GM20000 (cell line): ENCODE results near the gene CENPP.

ENCODE experiments used
- DNase-seq: peaks from one replicate; pipeline ENCODE4 v3.0.0; 2012; ENCODE audit warnings: low spot score
- TF ChIP-seq, protein P1 (sequence below): IDR thresholded peaks from 2 replicates; pipeline ENCODE4 v1.5.1; 2012; ENCODE audit warnings: mild to moderate bottlenecking, control low read depth; ENCODE audit errors: extremely low read depth, missing control alignments

Gene CENPP

GRCh38 chr9:92599938-92600461, 274.2 kb downstream of the CENPP start:
- no peak for DNase-seq
- TF ChIP-seq, protein P1, sequence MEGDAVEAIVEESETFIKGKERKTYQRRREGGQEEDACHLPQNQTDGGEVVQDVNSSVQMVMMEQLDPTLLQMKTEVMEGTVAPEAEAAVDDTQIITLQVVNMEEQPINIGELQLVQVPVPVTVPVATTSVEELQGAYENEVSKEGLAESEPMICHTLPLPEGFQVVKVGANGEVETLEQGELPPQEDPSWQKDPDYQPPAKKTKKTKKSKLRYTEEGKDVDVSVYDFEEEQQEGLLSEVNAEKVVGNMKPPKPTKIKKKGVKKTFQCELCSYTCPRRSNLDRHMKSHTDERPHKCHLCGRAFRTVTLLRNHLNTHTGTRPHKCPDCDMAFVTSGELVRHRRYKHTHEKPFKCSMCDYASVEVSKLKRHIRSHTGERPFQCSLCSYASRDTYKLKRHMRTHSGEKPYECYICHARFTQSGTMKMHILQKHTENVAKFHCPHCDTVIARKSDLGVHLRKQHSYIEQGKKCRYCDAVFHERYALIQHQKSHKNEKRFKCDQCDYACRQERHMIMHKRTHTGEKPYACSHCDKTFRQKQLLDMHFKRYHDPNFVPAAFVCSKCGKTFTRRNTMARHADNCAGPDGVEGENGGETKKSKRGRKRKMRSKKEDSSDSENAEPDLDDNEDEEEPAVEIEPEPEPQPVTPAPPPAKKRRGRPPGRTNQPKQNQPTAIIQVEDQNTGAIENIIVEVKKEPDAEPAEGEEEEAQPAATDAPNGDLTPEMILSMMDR = no peak

DNA sequence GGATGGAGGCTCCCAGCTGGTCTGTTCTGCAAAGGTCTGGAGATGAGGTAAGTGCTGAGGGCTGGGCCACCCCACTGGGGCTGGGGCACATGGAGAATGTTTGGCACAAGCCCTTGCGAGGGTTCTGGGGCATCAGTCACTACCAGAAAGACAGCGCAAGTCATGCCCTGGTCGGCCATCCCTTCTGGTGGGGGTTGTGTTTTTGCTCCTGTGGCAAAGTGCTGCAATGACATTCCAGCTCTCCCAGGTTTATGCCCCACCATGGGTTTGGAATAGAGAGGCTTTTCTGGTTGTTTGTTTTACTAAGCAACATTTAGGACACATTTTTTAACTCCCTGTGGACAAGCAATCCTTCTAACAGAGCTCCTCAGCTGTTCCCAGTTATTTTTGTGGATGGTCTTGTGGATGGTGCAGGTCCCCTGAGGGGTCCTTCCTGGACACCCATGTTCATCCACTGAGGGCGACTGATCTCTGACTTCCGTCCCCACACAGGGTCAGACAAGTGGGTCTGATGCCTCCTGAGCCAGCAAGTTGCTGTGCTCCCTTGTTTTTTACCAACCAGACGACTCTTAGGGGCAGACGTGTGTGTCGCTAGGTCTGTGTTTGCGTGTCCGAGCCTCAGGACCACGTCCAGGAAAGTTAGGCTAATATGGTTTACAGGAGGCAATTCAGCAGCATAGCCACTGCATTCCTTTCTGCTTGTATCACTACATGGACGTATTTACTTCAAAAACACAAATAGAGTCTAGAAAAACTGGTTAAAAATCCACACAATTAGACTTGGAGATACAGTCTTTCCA, 274.9 kb downstream of the CENPP start:
- TF ChIP-seq, protein P1 = no peak
- DNase-seq = no peak

GRCh38 chr9:92601451-92601850, 275.7 kb downstream of the CENPP start:
- TF ChIP-seq, protein P1 = no peak
- no peak for DNase-seq

DNA sequence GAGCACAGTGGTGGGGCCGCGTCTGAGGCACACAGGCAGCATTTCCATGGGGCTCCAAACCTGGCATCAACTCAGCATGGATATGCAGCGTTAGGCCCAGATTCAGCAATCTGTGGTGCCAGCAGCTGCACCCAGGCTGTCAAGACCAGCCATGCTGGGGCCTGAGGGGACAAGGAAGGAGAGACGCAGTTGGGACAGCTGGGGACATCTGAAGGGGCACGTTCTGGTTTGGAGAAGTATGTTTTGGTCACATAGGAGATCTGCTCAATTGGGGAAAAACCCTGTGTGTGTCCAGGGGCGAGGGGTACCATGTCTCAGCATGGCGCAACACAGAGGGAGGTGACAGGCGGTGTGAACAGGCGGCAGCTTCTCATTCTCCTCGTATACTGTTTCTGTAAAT, 276.7 kb downstream of the CENPP start:
- no peak for DNase-seq
- TF ChIP-seq, protein P1 = no peak

- no peak for DNase-seq
These were observed 277.3 kb downstream of the CENPP start for GRCh38 chr9:92603100-92603499.

GRCh38 chr9:92603990-92604389, 278.2 kb downstream of the CENPP start:
- DNase-seq = no peak
- TF ChIP-seq, protein P1 = no peak

More at GRCh38 chr9:92603100-92603499, 277.3 kb downstream of the CENPP start:
- TF ChIP-seq, protein P1 = no peak

DNA sequence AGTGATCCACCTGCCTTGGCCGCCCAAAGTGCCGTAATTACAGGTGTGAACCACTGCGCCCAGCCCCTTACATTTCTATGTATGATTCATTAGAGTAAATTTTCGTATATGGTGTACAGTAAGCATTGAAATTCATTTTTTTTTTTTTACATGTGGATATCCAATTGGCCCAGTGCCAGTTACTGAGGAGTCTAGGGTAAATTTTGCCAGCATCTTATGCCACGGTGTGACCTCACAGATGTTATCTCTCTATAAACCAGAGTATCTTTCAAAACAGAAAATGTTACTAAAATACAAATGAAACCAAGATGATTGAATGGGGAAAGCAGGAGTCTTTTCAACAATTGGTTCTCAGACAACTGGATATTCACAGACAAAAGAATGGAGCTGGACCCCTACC, 279.5 kb downstream of the CENPP start:
- DNase-seq = no peak
- TF ChIP-seq, protein P1 = no peak
